Measurements from ENCODE around the gene CATSPERE.
"Not testable (repeated sequence)": the region's sequence is repeated elsewhere in the genome, so short reads cannot be mapped to it uniquely, and the experiment has no call there.

Gene CATSPERE

GRCh38 chr1:244448279-244449036, 12.6 kb upstream of the CATSPERE start:
- DNase-seq: no peak

GRCh38 chr1:244449936-244450508, 11.1 kb upstream of the CATSPERE start:
- peak; percentile 39 for DNase-seq

DNA sequence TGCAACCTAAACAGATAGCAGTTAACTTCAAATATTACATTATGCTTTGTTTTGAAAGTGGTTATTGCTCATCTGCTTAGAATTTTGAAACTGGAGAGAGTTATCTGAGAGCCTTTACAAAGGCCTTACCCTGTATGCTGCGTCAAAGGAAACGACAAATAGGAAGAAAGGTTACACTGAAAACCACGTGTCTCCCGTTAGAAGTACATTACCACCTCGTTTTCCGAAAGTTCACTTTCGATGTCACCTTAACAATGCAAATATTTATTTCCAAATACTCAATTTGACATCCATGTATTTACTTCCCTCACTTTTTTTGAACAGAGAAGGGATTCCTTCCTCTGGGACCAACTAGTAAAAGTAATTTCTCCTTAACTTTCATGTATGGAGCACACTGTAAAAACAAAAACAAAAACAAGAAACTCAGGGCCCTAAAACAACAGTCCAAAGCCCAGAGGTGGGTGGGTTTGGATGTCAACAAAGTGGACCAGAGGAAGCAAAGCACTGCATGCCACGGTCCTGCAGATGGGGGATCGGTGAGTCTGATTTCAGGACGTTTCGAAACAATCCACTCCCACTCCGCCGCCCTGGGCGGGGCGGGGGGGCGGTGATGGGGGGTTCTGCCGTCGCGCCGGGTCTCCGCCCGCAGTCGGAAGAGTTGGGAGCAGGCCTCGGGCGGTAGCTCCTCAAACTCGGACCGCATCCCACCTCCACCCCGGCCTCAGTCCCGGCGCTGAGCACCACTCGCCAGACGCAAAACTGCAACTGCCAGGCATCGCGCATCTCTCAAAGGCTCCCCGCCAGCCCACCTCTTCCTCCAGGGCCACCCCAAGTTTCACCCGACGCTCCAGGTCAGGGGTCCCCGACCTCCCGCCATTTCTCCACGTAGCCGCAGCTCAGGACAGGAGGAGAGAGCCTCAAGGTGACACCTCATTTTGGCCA, 10.2 kb upstream of the CATSPERE start:
- DNase-seq: peak; percentile 74

- no peak for DNase-seq
These were observed 9.5 kb upstream of the CATSPERE start, which contains the start of gene ADSS2 for GRCh38 chr1:244451539-244451950. TSS of gene ADSS2 (minus strand) at chr1:244451909. CDS start at chr1:244451817, 92 bp downstream.

GRCh38 chr1:244451951-244452795, 8.9 kb upstream of the CATSPERE start:
- peak; percentile 100 for DNase-seq

GRCh38 chr1:244454412-244454811, 6.7 kb upstream of the CATSPERE start:
- no peak for DNase-seq

DNA sequence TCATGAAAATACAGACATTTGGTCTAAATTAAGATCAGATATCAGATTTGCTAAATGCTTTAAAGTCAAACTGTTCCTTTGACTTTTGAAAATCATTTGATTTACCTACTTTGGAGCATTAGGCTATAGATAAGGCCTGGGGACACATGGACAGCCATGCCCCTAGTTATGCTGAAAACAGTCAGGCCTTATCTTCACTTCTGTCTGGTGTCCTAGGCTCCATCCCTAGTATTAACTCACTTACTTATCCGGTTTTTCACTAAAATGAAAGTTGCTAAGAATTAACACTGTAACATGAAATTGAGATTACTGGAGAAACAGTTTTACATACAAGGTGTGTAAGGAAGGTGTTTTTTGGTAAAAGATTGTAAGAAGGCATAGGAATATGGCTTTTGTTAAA, 4.5 kb upstream of the CATSPERE start:
- DNase-seq: peak; percentile 47

DNA sequence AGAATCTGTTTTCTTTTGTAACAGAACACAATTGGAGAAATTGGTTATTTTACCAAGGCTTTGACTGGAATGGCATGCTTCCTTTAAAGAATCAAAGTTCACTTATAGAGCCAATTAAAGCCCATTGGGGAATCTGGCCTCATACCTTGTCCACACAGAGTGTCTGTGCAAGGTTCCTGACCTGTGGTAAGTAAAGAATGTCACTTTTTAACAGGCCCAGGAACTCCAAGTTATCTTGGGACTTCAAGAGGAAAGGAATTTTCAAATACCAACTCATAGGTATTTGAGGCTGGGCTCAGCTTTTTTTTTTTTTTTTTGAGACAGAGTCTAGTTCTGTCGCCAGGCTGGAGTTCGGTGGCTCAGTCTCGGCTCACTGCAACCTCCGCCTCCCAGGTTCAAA, 2.3 kb upstream of the CATSPERE start:
- DNase-seq: no peak

DNA sequence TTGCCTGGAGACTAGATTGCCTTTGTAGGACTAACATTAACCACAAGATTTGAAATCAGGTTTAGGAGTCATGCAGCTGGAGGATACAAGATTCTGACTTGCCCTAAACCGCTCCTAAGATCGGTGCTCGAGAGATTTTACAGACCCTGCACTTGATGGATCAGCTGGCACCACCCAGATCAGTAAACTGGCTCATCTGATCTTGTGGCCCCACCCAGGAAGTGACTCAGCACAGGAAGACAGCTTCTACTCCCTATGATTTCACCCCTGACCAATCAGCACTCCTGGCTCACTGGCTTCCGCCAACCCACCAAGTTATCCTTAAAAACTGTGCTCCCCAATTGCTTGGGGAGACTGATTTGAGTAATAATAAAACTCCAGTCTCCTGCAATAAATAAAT, 876 bp upstream of the CATSPERE start:
- DNase-seq: no peak

DNA sequence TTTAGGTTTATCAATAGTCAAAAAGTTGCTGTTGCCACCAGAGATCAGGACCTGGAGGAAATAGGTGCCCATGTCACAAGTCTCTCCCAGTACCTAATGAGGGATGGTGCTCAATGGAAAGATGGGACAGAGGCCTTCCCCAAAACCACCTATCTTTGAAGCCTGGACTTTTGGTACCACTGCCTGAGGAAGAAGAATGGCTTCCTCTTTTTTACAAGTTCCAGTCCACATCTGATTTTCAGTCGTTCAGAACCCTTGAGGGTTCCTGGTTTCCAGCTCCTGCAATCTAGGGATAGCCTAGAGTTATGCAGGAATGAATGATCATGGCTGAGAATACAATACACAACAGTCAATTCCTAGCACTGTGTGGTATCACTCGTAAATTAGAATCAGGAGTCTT, 5.7 kb downstream of the CATSPERE start:
- no peak for DNase-seq

- no peak for DNase-seq
These were observed 12.1 kb downstream of the CATSPERE start for GRCh38 chr1:244473059-244473605.

DNA sequence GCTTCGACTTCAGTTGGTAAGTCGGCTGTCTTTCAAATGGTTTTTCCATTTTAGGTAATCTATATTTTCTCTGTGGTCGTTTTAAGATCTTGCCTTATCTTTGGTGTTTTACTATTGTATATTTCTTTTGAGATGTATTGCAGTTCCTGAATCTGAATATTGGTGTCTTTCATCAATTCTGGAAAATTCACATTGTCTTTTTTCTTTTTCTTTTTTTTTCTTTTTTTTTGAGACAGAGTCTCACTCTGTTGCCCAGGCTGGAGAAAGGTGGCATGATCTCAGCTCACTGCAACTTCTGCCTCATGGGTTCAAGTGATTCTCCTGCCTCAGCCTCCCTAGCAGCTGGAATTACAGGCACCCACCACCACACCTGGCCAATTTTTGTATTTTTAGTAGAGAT, 23.9 kb downstream of the CATSPERE start:
- not testable (repeated sequence) for DNase-seq

GRCh38 chr1:244494653-244495052, 33.6 kb downstream of the CATSPERE start:
- DNase-seq: no peak

DNA sequence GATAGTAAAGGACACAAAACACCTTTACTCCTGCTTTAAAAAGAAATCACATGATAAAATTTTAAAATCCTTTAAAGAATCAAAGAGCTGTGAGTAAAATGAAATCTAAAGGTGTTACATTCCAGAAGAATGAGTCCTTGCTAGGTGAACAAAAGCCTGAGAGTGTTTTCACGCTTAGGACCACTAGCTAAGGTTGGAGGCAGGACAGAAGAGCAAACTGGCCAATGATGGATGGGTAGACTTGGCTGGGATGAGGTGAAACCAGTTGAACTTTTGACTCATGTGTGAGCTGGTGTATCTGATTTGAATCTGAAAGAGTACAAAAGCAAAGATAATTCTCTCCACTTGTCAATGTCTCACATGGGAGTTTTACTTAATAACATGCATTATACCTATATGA, 35.1 kb downstream of the CATSPERE start:
- DNase-seq: no peak

DNA sequence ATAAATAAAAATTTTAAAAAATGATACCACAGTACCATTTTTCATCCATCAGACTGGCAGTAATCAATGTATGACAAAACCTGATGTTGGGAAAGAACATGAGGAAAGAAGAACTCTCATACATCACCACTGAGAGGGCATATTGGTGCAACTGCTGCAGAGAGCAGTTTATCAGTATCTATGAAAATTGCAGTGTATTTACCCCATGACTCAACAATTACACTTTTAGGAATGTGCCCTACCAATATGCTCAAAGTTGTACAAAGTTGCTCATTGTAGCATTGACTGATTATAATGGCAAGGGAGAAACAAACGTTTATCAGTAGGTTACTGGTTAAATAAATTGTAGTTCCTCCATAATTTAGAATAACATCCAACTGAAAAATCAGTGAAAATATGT, 36.7 kb downstream of the CATSPERE start:
- DNase-seq: no peak

- DNase-seq: not testable (repeated sequence)
These were observed 38.4 kb downstream of the CATSPERE start for GRCh38 chr1:244499484-244499883.

- not testable (repeated sequence) for DNase-seq
These were observed 39.4 kb downstream of the CATSPERE start for GRCh38 chr1:244500515-244500914.

DNA sequence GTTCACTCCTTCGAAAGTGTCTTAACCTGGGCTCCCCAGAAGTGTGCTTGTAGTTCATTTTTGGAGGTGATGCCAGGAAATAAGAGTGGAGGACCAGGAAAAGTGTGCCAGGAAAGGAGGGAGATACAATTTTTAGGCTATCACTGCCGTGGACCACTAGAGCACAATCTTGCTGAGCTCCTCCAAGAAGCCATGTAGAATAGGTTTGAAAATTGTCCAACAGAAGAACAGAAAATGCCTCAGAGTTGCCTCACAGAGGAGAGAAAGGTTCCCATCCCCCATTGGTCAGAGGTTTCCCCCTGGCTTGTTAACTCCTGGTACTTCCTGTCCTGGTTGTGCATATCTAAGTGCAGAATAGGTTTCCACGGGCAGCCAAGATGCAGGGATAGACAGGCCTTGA, 41.6 kb downstream of the CATSPERE start:
- no peak for DNase-seq

DNA sequence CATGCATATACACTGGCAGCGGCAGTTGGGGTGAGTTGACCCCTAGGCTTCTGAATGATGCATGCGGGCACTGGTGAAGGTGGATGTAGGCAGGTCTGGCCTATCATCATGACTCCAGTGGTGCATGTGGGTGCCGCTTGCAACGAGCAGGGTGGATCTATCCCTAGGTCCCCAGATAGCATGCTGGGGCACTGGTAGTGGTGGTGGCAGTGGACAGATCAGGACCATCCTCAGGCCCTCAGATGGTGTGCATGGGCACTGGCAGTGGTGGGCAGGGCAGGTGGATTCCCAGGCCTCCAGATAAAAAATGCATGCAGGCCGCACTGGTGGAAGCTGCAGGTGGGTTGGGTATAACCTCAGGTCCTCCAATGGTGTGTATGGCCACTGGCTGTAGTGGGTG, 52.4 kb downstream of the CATSPERE start:
- DNase-seq: no peak

GRCh38 chr1:244515680-244516079, 54.6 kb downstream of the CATSPERE start:
- no peak for DNase-seq

DNA sequence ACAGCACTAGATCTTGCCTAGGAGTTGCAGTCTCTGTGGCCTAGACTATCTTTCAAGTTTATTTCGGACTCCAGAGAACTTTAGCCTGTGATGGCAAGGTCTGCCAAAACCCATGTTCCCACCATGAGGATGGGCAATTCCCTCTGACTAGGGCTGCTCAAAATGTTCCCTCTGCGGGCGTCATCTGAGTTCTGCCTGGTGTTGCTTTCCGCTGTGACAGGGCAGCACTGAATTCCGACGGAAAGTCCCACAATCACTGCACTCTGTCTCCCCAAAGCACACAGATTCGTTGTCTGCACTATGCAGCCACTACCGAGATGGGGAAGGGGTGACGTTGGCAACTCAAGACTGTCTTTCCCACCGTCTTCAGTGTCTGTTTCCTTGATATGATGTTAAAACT, 75.2 kb downstream of the CATSPERE start:
- no peak for DNase-seq

DNA sequence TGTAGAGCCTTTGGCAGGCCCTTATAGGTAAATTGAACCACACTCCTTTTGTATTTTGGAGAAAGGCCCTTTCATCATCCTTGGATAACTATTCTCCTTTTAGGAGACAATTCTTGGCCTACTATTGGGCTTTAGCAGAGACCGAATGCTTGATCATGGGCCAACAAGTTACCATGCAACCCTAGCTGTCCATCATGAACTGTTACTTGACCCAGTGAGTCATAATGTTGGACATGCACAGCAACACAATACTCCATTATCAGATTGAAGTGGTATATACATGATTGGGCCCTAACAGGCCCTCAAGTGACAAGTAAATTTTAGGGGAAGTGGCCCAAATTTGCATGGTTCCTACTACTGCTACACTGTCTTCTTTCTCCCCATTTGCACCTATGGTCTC, 84.4 kb downstream of the CATSPERE start:
- DNase-seq: no peak

Data from NCI-H82 (cell line).